ENCODE data around the gene GOLPH3.
"Not testable (repeated sequence)": the region's sequence is repeated elsewhere in the genome, so short reads cannot be mapped to it uniquely, and the experiment has no call there.

GOLPH3 gene

GRCh38 chr5:32099486-32100035, 74.6 kb downstream of the GOLPH3 start:
- DNase-seq (ENCODE audit: low read depth, low spot score): no peak

- no peak for DNase-seq (ENCODE audit: low read depth, low spot score)
Measured at GRCh38 chr5:32098890-32099310, 75.2 kb downstream of the GOLPH3 start.

GRCh38 chr5:32098291-32098690, 75.8 kb downstream of the GOLPH3 start:
- DNase-seq (ENCODE audit: low read depth, low spot score): no peak

- no peak for DNase-seq (ENCODE audit: low read depth, low spot score)
Measured at GRCh38 chr5:32096891-32097595, 77.1 kb downstream of the GOLPH3 start.

DNA sequence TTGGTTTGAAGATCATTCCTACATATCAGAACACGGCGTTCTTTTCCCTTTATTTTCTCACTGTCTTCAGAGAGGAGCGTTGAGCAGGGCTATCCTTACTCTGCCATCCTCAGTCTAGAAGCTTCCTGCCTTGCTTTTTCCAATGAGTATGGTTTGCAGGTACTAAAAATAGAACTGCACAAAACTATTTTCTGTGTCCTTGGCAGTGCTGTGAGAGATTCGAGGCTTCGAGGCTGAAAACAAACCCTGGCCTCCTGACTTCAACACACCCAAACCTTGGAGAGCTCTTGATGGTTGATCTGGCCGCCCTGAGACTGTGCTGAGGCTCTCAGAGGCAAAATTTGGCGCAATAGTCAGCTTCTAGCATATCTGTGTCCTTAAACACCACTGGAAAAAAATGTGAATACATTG, 78.9 kb downstream of the GOLPH3 start:
- DNase-seq (ENCODE audit: low read depth, low spot score): no peak

- no peak for DNase-seq (ENCODE audit: low read depth, low spot score)
Measured at GRCh38 chr5:32094691-32095090, 79.4 kb downstream of the GOLPH3 start.

DNA sequence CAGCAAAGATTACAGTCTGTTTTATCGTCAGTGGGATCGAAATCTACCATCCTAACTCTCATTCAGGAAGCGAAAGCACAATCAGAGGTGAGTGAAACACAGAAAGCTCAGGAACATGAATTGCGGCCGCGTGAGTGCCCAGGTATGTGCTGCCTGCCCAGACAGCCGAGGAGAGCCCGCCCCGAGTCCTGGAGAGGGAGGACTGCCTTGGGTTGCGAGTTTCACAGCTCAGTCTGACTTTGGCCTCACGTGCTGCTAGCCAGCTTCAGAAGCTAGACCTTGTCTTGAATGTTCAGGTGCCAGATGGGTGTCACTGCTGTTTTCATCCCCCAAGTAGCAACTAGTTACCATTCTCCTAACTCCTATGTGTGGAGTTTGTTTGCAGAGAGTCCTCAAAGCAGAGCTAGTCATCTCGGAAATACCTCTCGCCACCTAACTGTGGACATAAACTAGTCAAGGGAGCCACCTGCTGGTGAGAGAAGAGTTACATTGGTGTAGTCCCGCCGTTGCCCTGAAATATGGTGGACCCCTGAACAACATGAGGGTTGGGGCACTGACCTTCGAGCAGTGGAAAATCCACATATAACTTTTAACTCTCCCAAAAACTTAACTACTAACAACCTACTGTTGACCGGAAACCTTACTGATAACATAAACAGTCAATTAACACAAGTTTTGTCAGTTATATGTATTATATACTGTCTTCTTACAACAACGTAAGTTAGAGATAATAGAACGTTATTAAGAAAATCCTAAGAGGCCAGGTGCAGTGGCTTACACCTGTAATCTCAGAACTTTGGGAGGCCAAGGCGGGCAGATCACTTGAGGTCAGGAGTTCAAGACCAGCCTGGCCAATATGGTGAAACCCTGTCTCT, 80.9 kb downstream of the GOLPH3 start:
- peak; percentile 47 for DNase-seq (ENCODE audit: low read depth, low spot score)

GRCh38 chr5:32090755-32091128, 83.4 kb downstream of the GOLPH3 start:
- DNase-seq (ENCODE audit: low read depth, low spot score): no peak

GRCh38 chr5:32090026-32090754, 83.9 kb downstream of the GOLPH3 start:
- no peak for DNase-seq (ENCODE audit: low read depth, low spot score)

DNA sequence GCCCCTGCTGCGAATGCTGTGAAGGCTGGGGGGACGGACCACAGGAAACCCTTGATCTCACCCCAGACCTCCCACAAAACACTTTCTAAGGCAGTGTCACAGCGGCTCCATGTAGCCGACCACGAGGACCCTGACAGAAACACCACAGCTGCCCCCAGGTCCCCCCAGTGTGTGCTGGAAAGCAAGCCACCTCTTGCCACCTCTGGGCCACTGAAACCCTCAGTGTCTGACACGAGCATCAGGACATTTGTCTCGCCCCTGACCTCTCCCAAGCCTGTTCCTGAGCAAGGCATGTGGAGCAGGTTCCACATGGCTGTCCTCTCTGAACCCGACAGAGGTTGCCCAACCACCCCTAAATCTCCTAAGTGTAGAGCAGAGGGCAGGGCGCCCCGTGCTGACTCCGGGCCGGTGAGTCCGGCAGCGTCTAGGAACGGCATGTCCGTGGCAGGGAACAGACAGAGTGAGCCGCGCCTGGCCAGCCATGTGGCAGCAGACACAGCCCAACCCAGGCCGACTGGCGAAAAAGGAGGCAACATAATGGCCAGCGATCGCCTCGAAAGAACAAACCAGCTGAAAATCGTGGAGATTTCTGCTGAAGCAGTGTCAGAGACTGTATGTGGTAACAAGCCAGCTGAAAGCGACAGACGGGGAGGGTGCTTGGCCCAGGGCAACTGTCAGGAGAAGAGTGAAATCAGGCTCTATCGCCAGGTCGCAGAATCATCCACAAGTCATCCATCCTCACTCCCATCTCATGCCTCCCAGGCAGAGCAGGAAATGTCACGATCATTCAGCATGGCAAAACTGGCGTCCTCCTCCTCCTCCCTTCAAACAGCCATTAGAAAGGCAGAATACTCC, 84.7 kb downstream of the GOLPH3 start:
- no peak for DNase-seq (ENCODE audit: low read depth, low spot score)

DNA sequence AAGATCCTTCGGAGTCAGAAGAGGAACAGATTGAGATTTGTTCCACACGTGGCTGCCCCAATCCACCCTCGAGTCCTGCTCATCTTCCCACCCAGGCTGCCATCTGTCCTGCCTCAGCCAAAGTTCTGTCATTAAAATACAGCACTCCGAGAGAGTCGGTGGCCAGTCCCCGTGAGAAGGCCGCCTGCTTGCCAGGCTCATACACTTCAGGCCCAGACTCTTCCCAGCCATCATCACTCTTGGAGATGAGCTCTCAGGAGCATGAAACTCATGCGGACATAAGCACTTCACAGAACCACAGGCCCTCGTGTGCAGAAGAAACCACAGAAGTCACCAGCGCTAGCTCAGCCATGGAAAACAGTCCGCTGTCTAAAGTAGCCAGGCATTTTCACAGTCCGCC, 85.9 kb downstream of the GOLPH3 start:
- DNase-seq (ENCODE audit: low read depth, low spot score): no peak

DNA sequence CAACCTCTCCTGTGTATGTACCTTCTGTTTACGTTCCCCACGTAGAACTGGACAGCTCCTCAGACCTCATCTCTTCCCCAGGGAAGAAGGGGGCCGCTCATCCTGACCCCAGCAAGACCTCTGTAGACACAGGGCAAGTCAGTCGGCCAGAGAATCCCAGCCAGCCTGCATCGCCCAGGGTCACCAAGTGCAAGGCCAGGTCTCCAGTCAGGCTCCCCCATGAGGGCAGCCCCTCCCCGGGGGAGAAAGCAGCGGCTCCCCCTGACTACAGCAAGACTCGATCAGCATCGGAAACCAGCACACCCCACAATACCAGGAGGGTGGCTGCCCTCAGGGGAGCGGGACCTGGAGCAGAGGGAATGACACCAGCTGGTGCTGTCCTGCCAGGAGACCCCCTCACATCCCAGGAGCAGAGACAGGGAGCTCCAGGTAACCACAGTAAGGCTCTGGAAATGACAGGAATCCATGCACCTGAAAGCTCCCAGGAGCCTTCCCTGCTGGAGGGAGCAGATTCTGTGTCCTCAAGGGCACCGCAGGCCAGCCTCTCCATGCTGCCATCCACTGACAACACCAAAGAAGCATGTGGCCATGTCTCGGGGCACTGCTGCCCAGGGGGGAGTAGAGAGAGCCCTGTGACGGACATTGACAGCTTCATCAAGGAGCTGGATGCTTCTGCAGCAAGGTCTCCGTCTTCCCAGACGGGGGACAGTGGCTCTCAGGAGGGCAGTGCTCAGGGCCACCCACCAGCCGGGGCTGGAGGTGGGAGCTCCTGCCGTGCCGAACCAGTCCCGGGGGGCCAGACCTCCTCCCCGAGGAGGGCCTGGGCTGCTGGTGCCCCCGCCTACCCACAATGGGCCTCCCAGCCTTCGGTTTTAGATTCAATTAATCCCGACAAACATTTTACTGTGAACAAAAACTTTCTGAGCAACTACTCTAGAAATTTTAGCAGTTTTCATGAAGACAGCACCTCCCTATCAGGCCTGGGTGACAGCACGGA, 86.7 kb downstream of the GOLPH3 start:
- no peak for DNase-seq (ENCODE audit: low read depth, low spot score)

GRCh38 chr5:32083981-32084430, 90.1 kb downstream of the GOLPH3 start:
- no peak for DNase-seq (ENCODE audit: low read depth, low spot score)

DNA sequence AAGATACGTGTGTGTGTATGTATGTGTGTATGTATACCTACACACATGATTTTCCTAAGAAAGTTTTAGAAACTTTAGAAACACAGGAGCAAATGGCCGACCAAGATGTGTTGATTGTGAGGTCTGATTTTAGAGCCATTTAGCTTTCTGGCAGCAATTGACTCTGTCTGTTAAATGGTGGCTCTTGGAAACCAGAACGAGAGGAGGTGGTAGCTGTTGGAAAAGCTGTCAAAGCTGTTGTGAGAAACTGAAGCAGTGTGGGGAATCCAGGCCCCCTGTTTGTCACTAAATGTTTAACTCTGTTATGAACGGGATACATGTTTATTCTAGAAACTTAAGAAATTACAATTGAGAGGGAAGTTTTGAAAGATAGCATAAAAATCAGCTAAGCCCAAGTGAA, 91.4 kb downstream of the GOLPH3 start:
- DNase-seq (ENCODE audit: low read depth, low spot score): no peak

GRCh38 chr5:32080565-32080964, 93.6 kb downstream of the GOLPH3 start:
- not testable (repeated sequence) for DNase-seq (ENCODE audit: low read depth, low spot score)

- DNase-seq (ENCODE audit: low read depth, low spot score): not testable (repeated sequence)
Measured at GRCh38 chr5:32078855-32079254, 95.3 kb downstream of the GOLPH3 start.

DNA sequence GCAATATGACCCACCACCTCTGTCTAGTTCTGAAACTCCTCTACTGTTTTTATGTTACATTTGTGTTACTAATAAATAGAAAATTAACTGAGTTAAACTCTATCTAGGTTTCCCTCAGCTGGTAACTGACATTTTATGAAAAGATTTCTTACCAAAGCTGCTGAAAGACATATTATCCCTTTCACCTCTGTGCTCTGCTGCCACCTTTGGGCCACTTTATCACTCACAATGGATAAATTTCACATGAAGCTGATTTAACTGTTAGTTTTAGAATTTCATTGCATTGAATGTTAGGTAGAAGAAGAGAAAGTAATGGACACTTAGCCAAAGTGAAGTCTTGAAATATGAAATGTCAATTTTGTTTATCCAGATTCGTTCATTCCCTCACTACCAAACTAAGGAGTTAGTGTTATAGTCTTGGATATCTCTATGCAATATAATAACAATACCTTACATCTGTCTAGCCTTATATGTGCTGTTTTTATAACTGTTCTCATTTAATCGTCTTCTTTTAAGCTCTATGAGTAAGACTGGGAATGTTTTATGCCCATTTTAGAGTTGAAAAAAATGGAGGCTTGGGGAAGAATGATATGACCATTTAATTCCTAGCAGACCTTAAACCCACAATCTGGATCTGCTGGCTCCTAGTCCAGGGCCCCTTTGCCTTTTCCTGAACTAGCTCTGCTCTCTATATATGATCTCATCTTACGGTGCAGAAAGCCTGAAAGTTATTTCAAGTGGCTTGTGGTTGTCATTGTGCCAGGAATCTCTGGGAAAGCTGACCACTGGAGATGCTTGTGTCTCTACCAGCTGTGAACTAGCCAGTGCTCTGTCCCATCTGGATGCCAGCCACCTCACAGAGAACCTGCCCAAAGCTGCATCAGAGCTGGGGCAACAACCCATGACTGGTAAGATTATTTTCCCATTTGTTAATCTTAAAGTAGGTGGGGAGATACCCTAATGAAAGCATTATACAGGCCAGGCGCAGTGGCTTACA, 97.1 kb downstream of the GOLPH3 start:
- DNase-seq (ENCODE audit: low read depth, low spot score): no peak

Data from iPS DF 19.7 (cell line).